Right atrium auricular region (tissue), 2 donors: Measurements from ENCODE around the gene PLK2. TPM values are rescaled to one million over a fixed set of nuclear protein-coding genes. Genes with fewer than 3 reads are reported as not detected.

Source experiments
- DNase-seq: peaks from one replicate; pipeline ENCODE4 v3.0.0-alpha.2; 2019; ENCODE audit warnings: low spot score
- H3K27ac ChIP-seq, 2 donors: fragments of 200-600 bp; sonication (generic); 1 replicate in 1 of 2; 2 replicates in 1 of 2; pipeline ENCODE4 v1.5.1; 2016 to 2019
- H3K27me3 ChIP-seq, 2 donors: fragments of 200-600 bp; sonication (generic); one replicate each; pipeline versions ENCODE4 v1.5.1 to v1.6.0; 2017 to 2019
- H3K36me3 ChIP-seq: fragments of 200-600 bp; sonication (generic); one replicate; pipeline ENCODE4 v1.5.1; 2016
- H3K4me1 ChIP-seq, 2 donors: fragments of 200-600 bp; sonication (generic); one replicate each; pipeline versions ENCODE4 v1.5.1 to v1.6.0; 2017 to 2019
- H3K4me3 ChIP-seq, 2 donors: fragments of 200-600 bp; sonication (generic); 1 replicate in 1 of 2; 2 replicates in 1 of 2; pipeline ENCODE4 v1.5.1; 2017 to 2019; ENCODE audit warnings: mild to moderate bottlenecking in 1 of 2, moderate library complexity in 1 of 2
- H3K9me3 ChIP-seq, 2 donors: fragments of 200-600 bp; sonication (generic); one replicate each; pipeline ENCODE4 v1.5.1; 2019
- total RNA-seq, 2 donors: library from RNA; depleted of rRNA; stranded (reverse); fragments of >200 nt; gene quantifications; one replicate each; pipeline ENCODE4 v1.1.0, GENCODE V29; 2016
- TF ChIP-seq, protein P1 (sequence below), 2 donors: fragments of 200-600 bp; sonication (generic); IDR thresholded peaks; one replicate each; pipeline ENCODE4 v1.5.1; 2019; ENCODE audit warnings: antibody characterized with exemption in 2 of 2

The PLK2 gene
- total RNA-seq, 2 donors from 2014 or later, result 63.3 to 138 TPM

DNA sequence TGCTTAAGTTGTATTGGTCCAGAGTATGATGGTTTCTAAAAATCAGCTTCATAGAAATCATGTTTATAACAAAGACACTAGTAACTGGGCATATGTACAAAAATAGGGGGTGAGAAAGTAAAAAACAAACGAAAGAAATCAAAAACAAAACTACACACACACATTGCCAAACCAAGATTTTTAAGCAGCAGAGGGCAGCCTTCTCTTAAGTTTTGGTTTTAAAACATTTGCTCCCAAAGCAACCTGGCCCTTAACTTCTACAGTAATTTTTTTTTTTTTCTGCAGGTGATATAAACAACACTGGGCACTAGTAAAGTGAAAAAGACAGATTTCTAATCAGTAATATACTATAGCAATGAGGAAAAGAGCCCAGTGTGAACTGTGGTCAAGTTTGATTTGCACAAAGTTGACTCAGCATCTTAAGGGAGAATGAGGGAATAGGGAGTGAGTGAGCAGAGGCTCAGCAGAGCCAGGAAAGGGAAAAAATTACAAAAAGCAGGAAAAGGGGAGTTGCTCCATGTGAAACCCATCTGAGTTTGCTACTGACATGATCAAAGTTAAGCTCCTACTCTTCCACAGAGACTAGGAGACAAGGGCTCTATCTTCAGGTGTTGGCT lies 18.0 kb upstream of the PLK2 start:
- Histone ChIP-seq H3K9me3 (no peaks in the 10 kb centered on the region), H3K27ac (no peak overlapping the region), H3K27me3 (no peaks in the 10 kb centered on the region), H3K4me1 (no peaks in the 10 kb centered on the region), H3K36me3 (no peaks in the 10 kb centered on the region), H3K4me3 (no peak overlapping the region)
- TF ChIP-seq, protein P1, sequence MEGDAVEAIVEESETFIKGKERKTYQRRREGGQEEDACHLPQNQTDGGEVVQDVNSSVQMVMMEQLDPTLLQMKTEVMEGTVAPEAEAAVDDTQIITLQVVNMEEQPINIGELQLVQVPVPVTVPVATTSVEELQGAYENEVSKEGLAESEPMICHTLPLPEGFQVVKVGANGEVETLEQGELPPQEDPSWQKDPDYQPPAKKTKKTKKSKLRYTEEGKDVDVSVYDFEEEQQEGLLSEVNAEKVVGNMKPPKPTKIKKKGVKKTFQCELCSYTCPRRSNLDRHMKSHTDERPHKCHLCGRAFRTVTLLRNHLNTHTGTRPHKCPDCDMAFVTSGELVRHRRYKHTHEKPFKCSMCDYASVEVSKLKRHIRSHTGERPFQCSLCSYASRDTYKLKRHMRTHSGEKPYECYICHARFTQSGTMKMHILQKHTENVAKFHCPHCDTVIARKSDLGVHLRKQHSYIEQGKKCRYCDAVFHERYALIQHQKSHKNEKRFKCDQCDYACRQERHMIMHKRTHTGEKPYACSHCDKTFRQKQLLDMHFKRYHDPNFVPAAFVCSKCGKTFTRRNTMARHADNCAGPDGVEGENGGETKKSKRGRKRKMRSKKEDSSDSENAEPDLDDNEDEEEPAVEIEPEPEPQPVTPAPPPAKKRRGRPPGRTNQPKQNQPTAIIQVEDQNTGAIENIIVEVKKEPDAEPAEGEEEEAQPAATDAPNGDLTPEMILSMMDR (IDR thresholded peaks at IDR 0.05), result peak in 1 of 2 donors; percentile 36
- no peak for DNase-seq

DNA sequence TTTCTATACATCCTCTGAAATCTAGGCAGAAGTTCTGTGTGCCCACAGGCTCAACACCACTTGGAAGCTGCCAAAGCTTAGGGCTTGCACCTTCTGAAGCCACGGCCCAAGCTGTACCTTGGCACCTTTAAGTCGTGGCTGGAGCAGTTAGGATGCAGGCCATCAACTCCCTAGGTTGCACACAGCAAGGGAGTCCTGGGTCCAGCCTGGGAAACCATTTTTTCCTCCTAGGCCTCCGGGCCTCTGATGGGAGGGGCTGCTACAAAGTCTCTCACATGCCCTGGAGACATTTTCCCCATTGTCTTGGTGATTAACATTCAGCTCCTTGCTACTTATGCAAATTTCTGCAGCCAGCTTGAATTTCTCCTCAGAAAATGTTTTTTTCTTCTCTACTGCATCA lies 15.5 kb upstream of the PLK2 start:
- H3K4me1 ChIP-seq, result no peaks in the 10 kb centered on the region
- H3K4me3 ChIP-seq, result no peak overlapping the region
- no peaks in the 10 kb centered on the region for H3K36me3 ChIP-seq
- no peaks in the 10 kb centered on the region for H3K9me3 ChIP-seq
- H3K27ac ChIP-seq, result no peak overlapping the region
- TF ChIP-seq, protein P1 (IDR thresholded peaks at IDR 0.05), result no peak
- no peak for DNase-seq
- H3K27me3 ChIP-seq, result no peaks in the 10 kb centered on the region

DNA sequence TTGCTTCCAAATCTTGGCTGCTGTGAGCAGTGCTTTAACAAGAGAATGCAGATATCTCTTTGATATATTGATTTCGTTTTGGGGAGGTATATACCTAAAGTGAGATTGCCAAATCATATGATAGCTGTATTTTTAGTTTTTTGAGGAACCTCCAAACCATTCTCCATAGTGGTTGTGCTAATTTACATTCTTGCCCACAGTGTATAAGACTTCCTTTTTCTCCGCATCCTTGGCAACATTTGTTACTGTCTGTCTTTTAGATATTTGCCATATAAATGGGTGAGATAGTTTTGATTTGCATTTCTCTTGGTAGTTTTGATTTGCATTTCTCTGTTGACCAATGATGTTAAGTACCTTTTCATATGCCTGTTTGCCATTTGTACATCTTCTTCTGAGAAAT lies 10.0 kb upstream of the PLK2 start:
- no peaks in the 10 kb centered on the region for H3K4me1 ChIP-seq
- H3K4me3 ChIP-seq, result no peak overlapping the region
- no peak for DNase-seq
- H3K36me3 ChIP-seq, result no peaks in the 10 kb centered on the region
- no peaks in the 10 kb centered on the region for H3K27me3 ChIP-seq
- H3K27ac ChIP-seq, result no peak overlapping the region
- no peaks in the 10 kb centered on the region for H3K9me3 ChIP-seq
- TF ChIP-seq, protein P1 (IDR thresholded peaks at IDR 0.05), result no peak

DNA sequence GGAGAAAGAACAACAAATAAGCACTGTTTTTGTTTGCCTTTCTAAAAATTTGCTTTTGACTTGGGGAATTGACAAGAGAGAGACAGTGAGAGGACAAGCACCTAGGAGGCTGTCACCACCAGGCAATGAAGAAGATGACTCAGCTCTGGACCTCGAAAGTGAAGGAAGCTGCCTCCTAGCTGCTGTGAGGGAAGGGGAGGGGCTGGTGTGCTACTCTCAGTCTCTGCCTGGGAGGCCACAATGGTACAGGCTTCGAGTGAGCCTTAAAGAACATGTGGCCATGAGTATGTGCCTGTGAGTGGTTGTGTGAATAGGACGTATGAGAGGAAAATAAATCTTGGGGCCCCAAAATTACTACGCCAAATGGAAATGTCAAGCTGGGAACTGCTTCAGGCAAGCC lies 7.1 kb upstream of the PLK2 start:
- Histone ChIP-seq H3K36me3 (no peaks in the 10 kb centered on the region), H3K27ac (no peak overlapping the region), H3K9me3 (no peaks in the 10 kb centered on the region), H3K4me1 (no peaks in the 10 kb centered on the region), H3K4me3 (no peak overlapping the region), H3K27me3 (no peaks in the 10 kb centered on the region)
- TF ChIP-seq, protein P1 (IDR thresholded peaks at IDR 0.05), result no peak
- DNase-seq, result no peak

DNA sequence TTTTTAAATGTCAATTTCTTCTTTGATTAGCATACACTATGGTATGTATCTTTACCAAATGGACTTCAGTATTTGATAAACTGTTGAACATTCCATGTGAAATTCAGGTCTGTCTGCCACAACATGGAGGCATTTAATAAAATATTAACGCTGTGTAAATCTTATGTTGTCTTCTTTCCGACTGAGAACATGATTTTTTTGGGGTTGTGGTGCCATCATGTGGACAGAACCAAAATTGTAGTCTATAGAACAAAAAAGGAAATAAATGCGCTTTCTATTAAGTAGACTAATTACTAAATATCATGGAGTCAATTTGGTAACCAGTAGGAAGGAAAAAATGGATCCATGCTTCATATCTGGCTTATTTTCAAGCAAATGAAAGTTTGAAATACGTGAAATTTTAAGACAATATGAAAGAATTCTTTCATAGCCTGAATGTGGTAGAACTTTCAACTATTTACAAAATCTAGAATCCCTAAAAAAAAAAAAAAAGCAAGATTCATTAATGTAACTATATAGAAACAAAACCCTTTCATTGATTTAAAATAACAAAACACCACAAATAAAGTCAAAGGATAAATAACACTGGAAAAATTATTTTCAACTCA lies 2.8 kb upstream of the PLK2 start:
- DNase-seq, result no peak
- no peak overlapping the region for H3K27ac ChIP-seq
- H3K4me3 ChIP-seq, result no peak overlapping the region
- H3K36me3 ChIP-seq, result peaks cover 8% of the 10 kb centered on the region
- H3K27me3 ChIP-seq, result no peaks in the 10 kb centered on the region
- H3K9me3 ChIP-seq, result no peaks in the 10 kb centered on the region
- H3K4me1 ChIP-seq, result no peaks in the 10 kb centered on the region
- TF ChIP-seq, protein P1 (IDR thresholded peaks at IDR 0.05), result peak; percentile 37 to 74

DNA sequence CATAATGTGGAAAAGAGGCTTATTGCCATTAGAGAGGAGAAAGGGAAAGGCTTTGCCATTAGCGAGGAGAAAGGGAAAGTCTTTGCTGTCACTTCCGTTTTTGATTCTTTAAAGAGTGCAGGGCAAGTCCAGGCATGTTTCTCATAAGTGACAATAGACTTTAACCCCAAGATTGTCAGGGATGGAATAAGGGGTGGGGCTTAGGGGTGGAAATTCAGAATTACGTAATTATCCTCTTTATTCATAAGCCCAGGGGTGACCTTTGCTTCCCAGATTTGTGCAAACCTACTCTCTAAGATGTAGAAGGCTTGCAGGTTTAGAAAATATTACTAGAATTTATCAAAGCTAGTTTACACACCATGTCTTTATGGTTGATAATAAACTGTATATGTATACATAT lies 2.3 kb upstream of the PLK2 start:
- Histone ChIP-seq H3K27ac (no peak overlapping the region), H3K9me3 (no peaks in the 10 kb centered on the region), H3K4me3 (no peak overlapping the region), H3K27me3 (no peaks in the 10 kb centered on the region), H3K36me3 (peaks cover 14% of the 10 kb centered on the region), H3K4me1 (peaks cover 0 to 3% of the 10 kb centered on the region in 2 donors)
- TF ChIP-seq, protein P1 (IDR thresholded peaks at IDR 0.05), result no peak
- no peak for DNase-seq
